GM18499 (cell line): Measurements from ENCODE around the gene MTUS2.

ENCODE experiments used
- ATAC-seq: cut with Tn5 transposase; IDR thresholded peaks from one replicate; pipeline ENCODE4 v1.9.1; 2021; ENCODE audit warnings: moderate number of reproducible peaks; ENCODE audit not compliant: insufficient read depth, unreplicated experiment

Gene MTUS2

DNA sequence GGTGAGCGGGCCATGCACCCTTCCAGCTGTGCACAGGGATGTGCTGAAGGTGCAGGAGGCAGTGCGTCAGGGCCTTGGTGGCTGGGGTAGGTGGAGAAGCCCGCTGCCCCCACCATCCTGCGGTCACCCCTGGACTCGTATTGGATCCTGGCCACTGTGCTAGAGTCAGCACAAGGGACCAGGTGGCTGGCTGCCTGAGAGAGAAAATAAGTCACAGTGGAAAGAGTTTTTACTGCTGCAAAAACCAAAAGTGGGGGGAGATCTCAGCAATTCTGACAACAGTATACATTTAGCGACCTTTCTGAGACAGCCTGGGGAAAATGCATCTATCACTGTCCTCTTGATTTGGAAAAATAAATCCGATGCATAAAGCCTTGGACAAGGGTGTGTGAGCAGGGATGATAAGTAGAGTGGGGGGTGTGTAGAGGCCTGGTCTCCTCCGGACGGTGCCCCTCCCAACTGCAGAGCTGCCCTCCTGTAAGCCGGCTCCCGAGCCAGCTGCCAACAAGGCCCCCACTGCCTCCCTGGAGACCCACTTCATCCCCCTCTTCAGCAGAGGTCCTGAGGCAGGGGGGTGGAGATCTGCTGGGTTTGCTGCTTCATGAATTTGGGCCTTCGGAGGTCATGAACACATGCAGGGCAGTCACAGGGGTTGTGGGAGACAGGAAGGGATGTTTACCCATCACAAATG lies 691.1 kb downstream of the MTUS2 start:
- ATAC-seq = no peak

DNA sequence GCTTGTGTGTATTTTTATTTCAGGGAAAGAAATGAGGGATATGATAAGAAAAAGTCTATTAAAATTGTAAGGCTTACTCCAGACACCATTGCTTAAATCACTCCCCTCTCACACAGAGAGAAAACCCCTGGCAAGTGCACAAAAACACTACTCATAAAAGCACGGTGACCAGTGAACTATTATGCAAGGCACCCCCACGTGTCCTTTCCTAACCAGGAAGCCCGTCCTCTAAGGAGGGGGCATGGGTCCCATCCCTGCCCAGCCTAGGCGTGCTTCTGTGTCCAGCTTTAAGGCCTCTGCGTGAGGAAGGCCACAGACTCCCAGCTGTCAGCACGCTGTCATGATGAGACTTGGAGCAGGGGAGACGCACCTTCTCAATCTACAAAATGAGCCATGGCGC lies 691.8 kb downstream of the MTUS2 start:
- no peak for ATAC-seq

DNA sequence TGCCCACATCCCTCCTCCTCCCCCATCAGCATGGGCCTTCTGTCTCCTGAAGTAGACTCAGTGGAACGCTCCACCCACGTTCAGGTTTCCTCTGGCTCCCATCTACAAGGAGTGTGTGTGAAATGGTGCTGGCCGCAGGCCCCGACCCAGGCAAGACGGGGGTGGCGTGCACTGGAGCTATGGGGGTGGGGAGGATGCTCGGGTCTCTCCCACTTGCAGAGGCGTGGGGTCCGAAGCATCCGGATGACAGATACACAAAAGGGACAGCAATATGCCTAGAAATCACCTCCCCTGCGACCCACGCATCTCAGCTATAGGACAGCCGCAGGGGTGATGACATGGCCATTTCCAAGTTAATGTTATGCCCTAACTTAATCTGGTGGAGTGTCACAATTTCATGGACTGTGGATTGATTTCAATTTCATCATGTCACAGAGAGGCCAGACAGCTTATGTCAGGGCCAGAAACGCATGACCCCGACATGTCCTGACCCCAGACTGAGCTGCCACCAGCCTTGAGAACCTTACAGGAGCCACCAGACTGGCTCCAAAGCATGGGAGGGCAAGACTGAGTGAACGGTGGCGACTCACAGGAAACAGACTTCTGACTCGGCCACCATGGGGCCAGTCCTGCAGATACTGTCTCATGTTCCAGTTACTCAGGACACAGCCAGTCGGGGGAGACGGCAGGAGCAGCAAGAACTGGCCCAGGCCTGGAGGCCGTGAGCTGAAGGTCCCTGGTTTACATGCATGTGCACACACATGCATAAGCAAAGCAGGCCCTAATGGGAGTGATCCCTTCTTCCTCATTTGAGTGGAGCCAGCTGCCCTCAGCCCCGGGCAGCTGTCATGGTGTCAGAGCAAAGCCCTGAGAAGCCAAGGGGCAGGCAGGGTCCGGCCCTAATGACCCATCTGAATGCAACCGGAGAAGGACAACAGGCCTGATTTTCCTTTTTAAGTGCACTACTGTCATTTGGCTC lies 693.2 kb downstream of the MTUS2 start:
- no peak for ATAC-seq

DNA sequence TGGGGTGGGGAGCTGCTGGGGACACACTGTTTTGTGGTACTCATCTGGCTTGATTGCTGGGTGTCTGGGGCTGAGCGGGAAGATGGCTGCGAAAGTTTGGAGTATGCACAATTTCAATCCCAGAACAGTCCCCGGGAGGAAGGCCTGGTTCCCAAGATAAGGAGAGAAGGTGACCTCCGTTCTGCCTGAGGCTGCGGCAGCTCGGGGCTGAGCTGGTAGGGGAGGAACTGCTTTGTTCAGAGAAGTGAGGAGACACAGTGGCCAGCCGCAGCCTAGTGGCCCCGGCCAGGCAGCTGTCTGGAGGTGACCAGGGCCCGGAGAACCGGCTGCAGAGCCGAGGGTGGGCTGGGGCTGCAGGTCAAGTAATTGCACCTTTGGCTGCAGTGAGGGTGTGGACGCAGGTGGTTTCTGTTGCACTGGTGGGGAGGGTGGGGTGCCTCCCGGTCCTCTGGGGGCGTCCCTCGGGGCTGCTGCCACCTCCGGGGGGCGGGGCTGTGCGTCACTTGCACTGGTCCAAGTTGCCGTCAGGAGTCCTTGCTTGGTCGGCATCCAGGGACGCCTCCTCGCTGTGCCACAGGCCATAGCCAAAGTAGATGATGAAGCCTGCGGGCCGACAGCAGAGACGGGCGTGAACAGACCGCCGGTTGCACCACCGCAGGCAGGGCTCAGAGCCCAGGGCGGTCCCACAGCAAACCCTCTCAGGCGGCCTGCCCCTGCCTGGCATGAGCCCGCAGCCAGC lies 694.0 kb downstream of the MTUS2 start:
- no peak for ATAC-seq

DNA sequence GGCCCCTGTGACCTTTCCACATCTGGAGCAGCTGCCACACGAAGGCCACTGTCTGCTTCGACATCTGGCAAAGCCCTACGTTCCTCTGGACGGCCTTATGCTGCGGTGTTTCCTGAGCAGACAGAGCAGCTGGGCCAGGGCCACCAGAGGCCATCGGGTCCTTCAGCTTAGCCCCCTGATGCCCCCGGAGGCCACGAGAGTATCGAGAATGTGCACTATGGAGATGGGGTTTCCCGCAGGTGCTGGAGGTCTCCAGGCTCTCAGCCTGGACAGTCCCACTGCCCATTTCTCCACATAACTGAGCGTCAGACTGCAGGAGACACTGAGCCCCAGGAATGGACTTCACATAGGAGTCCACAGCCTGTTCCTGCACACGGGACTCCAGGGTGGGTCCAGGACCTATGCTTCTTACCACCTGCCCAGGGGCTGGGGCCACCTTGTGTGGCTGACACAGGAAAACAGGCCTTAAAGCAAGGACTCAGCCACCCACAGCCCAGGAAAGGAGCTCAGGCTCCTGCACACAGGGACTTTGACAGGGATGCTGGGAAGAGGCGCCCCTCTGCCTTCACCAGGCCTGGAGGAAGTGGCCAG lies 694.7 kb downstream of the MTUS2 start:
- ATAC-seq = no peak

DNA sequence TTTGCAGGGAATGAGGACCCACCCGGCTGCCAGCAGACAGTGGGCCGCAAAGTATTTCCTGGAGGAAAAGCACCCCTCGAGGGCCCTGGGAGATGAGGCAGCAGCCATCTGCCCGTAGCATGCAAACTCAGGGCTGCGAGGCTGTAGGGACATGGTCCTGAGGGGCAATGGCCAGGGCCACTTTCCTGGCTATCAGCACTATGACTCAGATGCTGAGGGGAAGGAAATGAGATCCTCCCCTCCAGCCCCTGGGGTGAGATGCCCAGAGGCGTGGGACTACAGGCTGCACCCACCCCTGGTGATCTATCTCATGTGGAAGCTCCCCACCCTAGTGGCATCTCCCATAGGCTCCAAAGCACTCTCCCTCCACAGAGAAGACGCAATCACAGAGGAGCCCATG lies 695.2 kb downstream of the MTUS2 start:
- no peak for ATAC-seq

DNA sequence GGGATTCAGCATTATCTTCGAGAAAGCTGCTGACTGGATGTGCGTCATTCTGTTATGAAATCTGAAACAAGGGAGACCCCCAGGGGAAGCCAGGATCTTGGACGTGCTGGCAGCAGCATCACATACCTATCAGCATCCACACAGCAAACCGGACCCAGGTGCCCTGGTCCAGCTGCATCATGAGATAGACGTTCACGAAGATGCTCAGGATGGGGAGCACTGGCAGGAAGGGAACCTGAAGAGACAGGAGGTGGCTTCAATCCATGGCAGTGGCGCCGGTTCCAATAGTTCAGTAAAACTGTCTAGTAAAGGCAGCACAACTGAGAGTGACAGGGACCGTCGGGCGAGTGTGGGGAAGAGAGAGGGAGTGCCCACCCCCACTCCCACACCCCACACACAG lies 695.9 kb downstream of the MTUS2 start:
- no peak for ATAC-seq

DNA sequence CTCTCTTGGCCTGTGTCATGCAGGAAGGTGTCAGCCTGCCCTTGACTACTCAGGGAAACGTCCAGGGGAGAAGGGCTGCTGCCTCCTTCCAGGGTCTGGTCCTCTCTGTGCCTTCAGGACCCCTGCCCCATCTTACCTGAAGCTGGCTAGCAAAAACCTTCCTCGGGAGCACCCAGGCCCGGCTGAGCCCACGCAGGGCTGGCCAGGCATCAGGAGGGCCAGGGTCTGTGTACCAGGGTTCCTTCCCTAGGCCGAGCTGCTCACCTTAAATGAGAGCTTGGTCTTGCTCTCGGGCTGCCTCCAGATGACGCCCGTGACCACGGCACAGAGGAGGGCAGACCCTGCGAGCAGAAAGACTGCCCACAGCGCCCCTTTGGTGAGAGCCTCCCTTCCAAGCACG lies 696.7 kb downstream of the MTUS2 start:
- ATAC-seq = no peak

DNA sequence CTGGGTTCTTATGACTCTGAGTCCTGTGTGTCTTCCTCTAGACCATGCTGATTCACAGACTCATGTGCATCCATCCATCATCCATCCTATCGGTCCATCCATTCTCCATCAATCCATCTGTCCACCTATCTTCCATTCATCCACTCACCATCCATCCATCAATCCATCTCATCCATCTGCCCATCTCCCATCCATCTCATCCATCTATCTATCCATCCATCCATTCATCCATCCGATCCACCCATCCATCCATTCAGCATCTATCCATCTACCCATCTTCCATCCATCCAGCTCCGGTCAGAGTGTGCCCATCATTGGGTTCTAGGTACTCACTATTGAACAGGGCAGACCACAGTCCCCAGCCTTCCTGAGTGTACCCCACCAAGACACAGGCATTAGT lies 699.8 kb downstream of the MTUS2 start:
- no peak for ATAC-seq

DNA sequence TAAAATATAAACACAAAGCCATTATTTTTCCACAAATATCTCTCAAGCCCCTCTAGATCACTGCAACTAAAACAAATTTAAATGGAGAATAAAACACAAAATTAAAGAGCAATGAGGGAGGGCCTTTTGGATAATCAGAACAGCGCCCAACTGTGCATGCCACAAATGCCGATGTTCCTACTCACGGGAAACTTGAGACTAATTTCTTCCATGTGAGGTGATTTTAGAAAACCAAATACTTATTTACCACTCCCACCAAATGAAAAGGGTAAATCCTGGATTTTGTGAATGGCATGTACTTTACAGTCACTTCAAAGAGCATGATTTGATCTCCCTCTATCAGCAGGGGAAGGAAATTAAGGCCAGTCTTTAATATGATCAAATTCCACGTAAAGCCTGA lies 700.5 kb downstream of the MTUS2 start:
- no peak for ATAC-seq

DNA sequence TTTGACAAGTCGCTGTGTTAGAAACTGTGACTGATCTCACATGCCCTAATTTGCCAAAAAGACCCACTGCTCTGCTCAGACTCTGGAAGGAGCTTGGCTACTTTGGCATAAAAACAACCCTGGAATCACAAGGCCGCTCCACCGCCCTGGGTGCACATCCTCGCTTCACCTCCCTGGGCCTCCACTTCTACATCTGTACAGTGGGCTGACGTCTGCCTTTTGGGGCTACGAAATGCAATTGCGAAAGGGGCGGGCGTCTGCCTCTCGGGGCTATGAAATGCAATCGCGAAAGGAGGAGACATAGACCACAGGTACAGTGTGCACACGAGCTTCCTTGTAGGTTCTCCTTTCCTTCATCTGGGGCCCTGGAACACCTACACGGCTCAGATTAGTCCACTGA lies 701.2 kb downstream of the MTUS2 start:
- no peak for ATAC-seq

DNA sequence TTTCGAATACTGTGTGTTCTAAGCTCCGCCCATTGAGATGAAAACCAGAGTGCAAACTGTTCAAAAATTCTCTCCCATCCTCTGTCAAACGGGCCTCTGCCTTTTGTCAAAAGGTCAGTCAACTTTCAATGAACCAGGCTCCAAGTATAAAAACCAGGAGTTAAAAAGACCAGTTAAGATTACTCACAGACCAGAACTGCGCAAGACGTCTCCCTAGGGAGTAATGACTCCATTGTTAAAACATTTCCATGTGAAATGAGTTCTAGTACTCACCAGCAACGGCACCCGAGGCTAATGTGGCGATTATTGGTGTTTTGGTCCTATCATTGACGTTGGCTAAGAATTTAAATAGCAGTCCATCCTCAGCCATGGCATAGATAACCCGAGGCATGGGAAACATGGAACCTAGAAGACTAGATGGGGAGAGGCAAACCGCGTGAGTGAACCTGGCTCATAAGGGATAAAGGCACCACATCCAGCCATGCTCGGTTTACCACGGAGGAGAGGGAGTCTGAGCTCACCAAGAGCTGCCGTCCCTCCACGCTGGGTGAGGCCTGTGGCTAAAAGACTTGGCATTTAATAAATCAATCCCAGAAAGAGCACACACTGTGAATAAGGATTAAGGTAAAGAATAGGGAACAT lies 702.0 kb downstream of the MTUS2 start:
- no peak for ATAC-seq

DNA sequence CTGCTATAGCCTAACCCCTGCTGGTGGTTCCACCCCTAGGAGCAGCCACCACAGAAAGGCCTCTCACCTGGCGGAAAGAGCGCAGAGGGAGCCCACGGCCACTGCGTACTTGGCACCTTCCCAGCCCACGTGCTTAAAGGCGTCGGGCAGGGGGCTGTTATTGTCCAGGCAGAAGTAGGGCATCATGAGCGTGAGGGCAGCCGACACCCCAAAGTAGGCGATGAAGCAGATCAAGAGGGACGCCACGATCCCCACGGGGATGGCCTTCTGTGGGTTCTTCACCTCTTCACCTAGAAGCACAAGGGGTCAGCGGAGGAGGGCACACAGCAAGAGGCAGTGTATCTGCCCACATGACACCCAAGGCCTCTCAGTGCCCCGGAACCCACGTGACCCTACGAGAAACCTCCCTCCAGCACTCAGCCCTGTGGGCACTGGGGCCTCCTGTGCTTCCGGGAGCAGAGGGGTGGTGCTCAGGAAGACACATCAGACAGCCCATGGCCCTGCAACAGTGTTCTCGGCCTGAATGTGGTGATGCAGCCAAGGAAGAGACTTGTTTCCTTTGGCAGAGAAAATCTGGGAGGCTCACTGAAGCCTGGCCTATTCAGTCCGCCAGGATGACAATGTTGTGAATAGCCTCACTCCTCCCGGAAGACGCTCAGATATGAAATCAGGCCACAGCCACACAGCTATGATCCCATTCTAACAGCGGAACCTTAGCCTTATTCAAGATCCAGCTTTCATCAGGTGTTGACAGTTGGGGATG lies 703.2 kb downstream of the MTUS2 start:
- ATAC-seq = no peak

DNA sequence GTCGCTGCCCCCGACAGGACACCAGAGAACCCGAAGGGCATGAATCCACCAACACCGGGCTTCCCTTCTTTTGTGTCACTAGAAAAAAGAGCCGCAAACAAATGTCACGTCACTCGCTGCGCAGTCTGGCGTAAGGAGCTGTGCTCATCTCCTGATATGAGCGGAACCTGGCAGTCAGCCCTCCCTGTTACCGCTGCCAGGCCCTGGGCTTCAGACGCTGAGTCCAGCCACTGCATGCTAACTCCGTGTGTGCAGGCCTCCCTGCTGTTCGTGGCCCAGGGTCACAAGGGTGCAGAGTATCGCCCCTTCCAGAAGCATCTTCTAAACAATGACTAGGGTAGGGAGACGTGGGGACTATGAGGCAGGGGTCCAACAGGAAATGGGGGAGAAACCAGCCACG lies 704.0 kb downstream of the MTUS2 start:
- no peak for ATAC-seq

DNA sequence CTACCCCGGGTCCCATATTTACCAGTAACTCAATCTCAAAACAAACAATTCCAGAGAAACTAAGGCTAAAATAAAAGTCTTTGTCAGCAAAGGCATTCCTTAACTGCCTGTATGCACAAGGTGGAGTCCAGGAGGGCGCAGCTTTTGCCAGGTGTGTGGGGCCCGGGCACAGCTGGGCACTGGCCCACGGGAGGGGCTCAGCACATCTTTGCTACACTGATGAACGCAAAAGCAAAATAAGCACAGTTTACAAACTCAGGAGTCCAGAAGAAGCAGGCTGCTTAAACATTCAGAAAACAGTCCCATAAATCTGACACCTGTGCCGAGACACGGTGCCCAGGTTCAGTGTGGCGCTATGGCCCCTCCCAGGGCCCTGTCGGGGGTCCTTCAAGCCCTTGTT lies 704.5 kb downstream of the MTUS2 start:
- ATAC-seq = no peak

DNA sequence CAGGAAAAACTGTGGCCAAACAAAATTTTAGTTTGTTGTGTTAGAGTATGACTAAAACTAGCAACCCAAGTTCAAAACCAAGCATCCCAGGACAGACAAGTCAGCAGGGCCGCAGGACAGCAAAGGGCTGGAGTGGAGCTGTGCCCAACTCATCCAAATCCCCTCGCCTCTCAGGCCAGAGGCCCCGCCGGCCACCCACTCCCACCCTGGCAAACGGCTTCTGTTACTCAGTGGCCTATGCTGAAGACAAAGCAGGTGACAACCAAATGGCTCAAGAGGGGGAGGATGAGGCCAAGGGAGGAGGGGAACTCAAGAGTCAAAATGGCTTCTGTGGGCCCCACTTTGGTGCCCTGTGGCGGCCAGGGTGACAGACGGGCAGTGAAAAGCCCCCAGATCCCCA lies 705.6 kb downstream of the MTUS2 start:
- ATAC-seq = no peak

DNA sequence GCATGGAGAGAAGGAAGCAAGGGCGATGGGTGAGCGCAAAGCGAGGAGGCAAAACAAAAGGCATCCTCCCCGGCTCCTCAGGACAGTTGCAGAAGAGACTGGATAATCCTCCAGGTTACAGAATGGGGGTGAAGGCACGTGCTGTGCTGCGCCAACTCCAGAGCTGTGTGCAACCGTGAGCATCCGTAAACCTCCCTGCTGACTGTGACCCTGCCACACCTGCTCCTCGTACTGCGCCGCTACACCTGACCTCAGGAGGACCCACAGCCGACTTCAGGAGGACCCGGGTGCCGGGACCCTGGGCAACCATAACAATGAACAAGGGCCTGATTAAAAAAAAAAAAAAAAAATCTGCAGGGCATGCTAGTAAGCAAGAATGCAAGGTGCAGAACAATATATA lies 706.6 kb downstream of the MTUS2 start:
- no peak for ATAC-seq

DNA sequence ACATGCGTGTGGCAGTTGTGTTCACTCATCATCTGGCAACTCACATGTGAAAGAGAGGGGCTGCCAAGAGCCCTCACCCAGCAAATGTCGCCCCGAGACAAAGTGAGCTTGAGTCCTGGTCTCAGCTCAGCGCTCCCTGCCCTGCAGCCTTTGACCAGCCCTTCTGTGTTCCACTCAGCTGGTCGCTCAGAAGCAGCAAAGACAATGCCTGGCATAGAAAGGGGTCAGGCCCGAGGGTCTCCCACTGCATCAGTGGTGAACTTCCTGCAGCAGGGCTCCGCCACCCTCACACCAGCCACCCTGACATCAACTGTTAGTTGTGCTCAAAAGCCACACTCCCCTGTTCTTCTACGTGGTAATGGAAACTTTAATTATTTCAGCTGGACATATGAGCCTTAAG lies 707.4 kb downstream of the MTUS2 start:
- no peak for ATAC-seq

DNA sequence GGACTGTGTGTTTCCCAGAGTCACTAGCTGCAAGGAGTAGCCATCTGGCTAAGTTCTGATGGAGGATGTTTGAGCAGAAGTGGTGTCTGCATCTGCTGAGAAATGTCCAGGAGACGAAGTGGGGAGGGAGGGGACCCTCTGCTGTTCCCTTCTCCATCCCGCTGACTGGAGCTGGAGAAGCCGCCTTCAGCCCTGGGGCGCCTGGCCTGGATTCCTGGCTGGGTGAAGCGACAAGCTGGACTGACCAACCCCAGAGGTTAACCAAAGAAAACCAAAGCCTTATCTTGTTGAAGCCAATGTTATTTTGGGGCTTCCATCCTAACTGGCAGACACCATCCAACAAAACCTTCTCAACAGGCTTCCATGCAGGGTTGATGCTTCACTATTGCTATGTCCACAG lies 707.8 kb downstream of the MTUS2 start:
- no peak for ATAC-seq
